GM12878 (cell line): ENCODE data around the gene OGDHL. TPM values are rescaled to one million over a fixed set of nuclear protein-coding genes. Genes with fewer than 3 reads are reported as not detected.

Experiments
- CBX5 ChIP-seq: sonication (generic); IDR thresholded peaks from 2 replicates; pipeline ENCODE4 v1.6.1; 2016; ENCODE audit warnings: low read depth, moderate library complexity, mild to moderate bottlenecking, inconsistent platforms
- EP300 ChIP-seq, 2 experiments: fragments of 150-350 bp in 1 of 2; IDR thresholded peaks; 2 replicates each; pipeline ENCODE4 v1.6.1; 2011 to 2012; ENCODE audit warnings: low read depth in 2 of 2, low read length in 2 of 2, borderline replicate concordance in 1 of 2, improper control_type of control experiment in 1 of 2, inconsistent platforms in 1 of 2; ENCODE audit not compliant: control insufficient read depth in 1 of 2
- MYB ChIP-seq: fragments of 150-350 bp; IDR thresholded peaks from 2 replicates; pipeline ENCODE4 v1.6.1; 2014; ENCODE audit warnings: mild to moderate bottlenecking, low read depth, low read length, borderline replicate concordance
- NR2C2 ChIP-seq: IDR thresholded peaks from 2 replicates; pipeline ENCODE4 v1.6.1; 2011; ENCODE audit warnings: borderline replicate concordance, low read depth; ENCODE audit not compliant: control insufficient read depth, insufficient read length
- PRDM15 ChIP-seq: fragments of 450-650 bp; formaldehyde crosslinking; IDR thresholded peaks from 2 replicates; pipeline ENCODE4 v1.4.0; 2020; ENCODE audit warnings: mild to moderate bottlenecking, moderate library complexity
- RCOR1 ChIP-seq: conservative IDR thresholded peaks from 2 replicates; pipeline ENCODE4 v1.6.1; 2012; ENCODE audit warnings: low read depth, low read length, improper control_type of control experiment
- SPI1 ChIP-seq: IDR thresholded peaks from 2 replicates; pipeline ENCODE4 v1.6.1; 2011; ENCODE audit warnings: low read depth, mild to moderate bottlenecking, low read length, moderate library complexity, borderline replicate concordance; ENCODE audit not compliant: insufficient read depth
- SREBF2 ChIP-seq: IDR thresholded peaks from 2 replicates; pipeline ENCODE4 v1.6.1; 2012; ENCODE audit warnings: mild to moderate bottlenecking, low read length
- YBX1 ChIP-seq: fragments of 450-650 bp; IDR thresholded peaks from 2 replicates; pipeline ENCODE4 v1.6.1; 2016; ENCODE audit warnings: antibody characterized with exemption
- YY1 ChIP-seq: IDR thresholded peaks from 2 replicates; pipeline ENCODE4 v1.6.1; 2011; ENCODE audit warnings: low read depth, mild to moderate bottlenecking, low read length
- ZBTB11 ChIP-seq: fragments of 450-650 bp; formaldehyde crosslinking; IDR thresholded peaks from 2 replicates; pipeline ENCODE4 v1.5.0; 2022; ENCODE audit warnings: mild to moderate bottlenecking, missing genetic modification characterization
- polyA plus RNA-seq, 11 experiments: library from polyadenylated mRNA; depleted of rRNA in 4 of 11; unstranded in 6 of 11; stranded (reverse) in 5 of 11; fragments of >200 nt; fragmentation: Nextera tagmentation in 4 of 11; fragmentation: Illumina TruSeq in 1 of 11; extraction: Ambion mirVana in 4 of 11; extraction: Trizol in 1 of 11; gene quantifications; 1 replicate in 1 of 11; 2 replicates in 10 of 11; pipeline versions ENCODE4 v1.2.1 to v1.2.3, GENCODE V29; 2011 to 2016; ENCODE audit warnings: inconsistent platforms in 2 of 11, missing spikeins in 2 of 11, low read depth in 1 of 11
- total RNA-seq, 4 experiments: library from RNA; depleted of rRNA in 3 of 4; stranded (reverse); fragments of >200 nt in 3 of 4; fragmentation: Illumina TruSeq in 1 of 4; extraction: Trizol in 1 of 4; gene quantifications; 2 replicates each; pipeline versions ENCODE4 v1.2.1 to v1.2.3, GENCODE V29; 2013 to 2021

OGDHL gene
- total and polyA plus RNA-seq, 10 of the 15 experiments (the other 5 are each of a cell fraction or from before 2014, with no cell fraction given): 0.02 to 13.3 (median 0.34) TPM

GRCh38 chr10:49733866-49734265 lies 28.3 kb downstream of the OGDHL start (continued):
- TF ChIP-seq ZBTB11 (CRISPR knock-in tag): no peak
- TF ChIP-seq RCOR1: no peak
- no peak for TF ChIP-seq EP300 (IDR thresholded peaks at IDR 0.05; ENCODE audit: borderline replicate concordance in 1 of 2, control insufficient read depth in 1 of 2, low read depth in 2 of 2, low read length in 2 of 2)
- TF ChIP-seq PRDM15 (CRISPR knock-in tag): no peak
- TF ChIP-seq NR2C2: no peak
- no peak for TF ChIP-seq YBX1
- no peak for TF ChIP-seq MYB
- TF ChIP-seq YY1: no peak
- no peak for TF ChIP-seq CBX5
- no peak for TF ChIP-seq SPI1
- no peak for TF ChIP-seq SREBF2
